Mesothelial cell of epicardium (in vitro differentiated cells): Measurements from ENCODE around the gene FANCC. TPM values are rescaled to one million over a fixed set of nuclear protein-coding genes. Genes with fewer than 3 reads are reported as not detected.

ENCODE experiments used
- DNase-seq, 2 experiments: peaks; one replicate each; pipeline ENCODE4 v3.0.0; 2021; ENCODE audit warnings: low spot score in 2 of 2; ENCODE audit not compliant: unreplicated experiment in 2 of 2
- H3K27ac Mint-ChIP-seq: 2 replicates; pipeline ENCODE4 v1.8.0; 2021; ENCODE audit warnings: mixed read lengths
- H3K27me3 Mint-ChIP-seq: 2 replicates; pipeline ENCODE4 v1.8.0; 2021; ENCODE audit warnings: low read depth, mixed read lengths
- H3K36me3 Mint-ChIP-seq: 2 replicates; pipeline ENCODE4 v1.8.0; 2021; ENCODE audit warnings: mixed read lengths
- H3K4me1 Mint-ChIP-seq: 2 replicates; pipeline ENCODE4 v1.8.0; 2021; ENCODE audit warnings: mixed read lengths
- H3K4me3 Mint-ChIP-seq: 2 replicates; pipeline ENCODE4 v1.8.0; 2021; ENCODE audit warnings: mild to moderate bottlenecking, moderate library complexity, mixed read lengths
- H3K9me3 Mint-ChIP-seq: 2 replicates; pipeline ENCODE4 v1.8.0; 2021; ENCODE audit warnings: mixed read lengths
- CTCF ChIP-seq: fragments of 200-600 bp; sonication (generic); IDR thresholded peaks from one replicate; pipeline ENCODE4 v1.5.0; 2021; ENCODE audit warnings: antibody characterized with exemption; ENCODE audit not compliant: unreplicated experiment
- total RNA-seq: library from RNA; stranded (reverse); gene quantifications from 3 replicates; pipeline ENCODE4 v1.2.1, GENCODE V29; 2021

FANCC gene
- total RNA-seq = 20.2 to 22.5 TPM (median 22.5 TPM) in 3 replicates

- no peak for TF ChIP-seq CTCF
- Mint-ChIP-seq H3K27ac (peak within 1 kb of the TSS; percentile 99), H3K4me3 (peak within 1 kb of the TSS; percentile 82), H3K9me3 (no peaks in the 10 kb centered on the region), H3K27me3 (no peaks in the 10 kb centered on the region), H3K4me1 (peaks cover 29% of the 10 kb centered on the region), H3K36me3 (no peaks in the 10 kb centered on the region)
- peak; percentile 94 to 95 for DNase-seq
These were observed at the start of gene FANCC for GRCh38 chr9:95317119-95317892. TSS of gene FANCC (minus strand) at chr9:95317709. CDS start at chr9:95249291, 68,418 bp downstream.

- no peak for DNase-seq
- Mint-ChIP-seq H3K36me3 (no peaks in the 10 kb centered on the region), H3K27me3 (peaks cover 5% of the 10 kb centered on the region), H3K9me3 (peaks cover 4% of the 10 kb centered on the region), H3K27ac (peak overlapping the region; percentile 21), H3K4me3 (no peak overlapping the region), H3K4me1 (peaks cover 42% of the 10 kb centered on the region)
- no peak for TF ChIP-seq CTCF
These were observed 49.3 kb upstream of the FANCC start for GRCh38 chr9:95366731-95367325.

- H3K36me3 Mint-ChIP-seq = no peaks in the 10 kb centered on the region
- TF ChIP-seq CTCF = no peak
- no peak for DNase-seq
- peaks cover 42% of the 10 kb centered on the region for H3K4me1 Mint-ChIP-seq
- H3K9me3 Mint-ChIP-seq = peaks cover 4% of the 10 kb centered on the region
- H3K27me3 Mint-ChIP-seq = peaks cover 9% of the 10 kb centered on the region
- no peak overlapping the region for H3K4me3 Mint-ChIP-seq
- no peak overlapping the region for H3K27ac Mint-ChIP-seq
These were observed 48.3 kb upstream of the FANCC start for GRCh38 chr9:95365766-95366165.

GRCh38 chr9:95363051-95363841 is 45.7 kb upstream of the FANCC start:
- H3K27me3 Mint-ChIP-seq = peaks cover 7% of the 10 kb centered on the region
- H3K4me3 Mint-ChIP-seq = no peak overlapping the region
- peak overlapping the region; percentile 68 for H3K27ac Mint-ChIP-seq
- peaks cover 28% of the 10 kb centered on the region for H3K4me1 Mint-ChIP-seq
- DNase-seq = no peak
- H3K36me3 Mint-ChIP-seq = no peaks in the 10 kb centered on the region
- H3K9me3 Mint-ChIP-seq = no peaks in the 10 kb centered on the region
- no peak for TF ChIP-seq CTCF

- H3K27me3 Mint-ChIP-seq = peaks cover 4% of the 10 kb centered on the region
- no peaks in the 10 kb centered on the region for H3K9me3 Mint-ChIP-seq
- no peak for DNase-seq
- TF ChIP-seq CTCF = no peak
- no peaks in the 10 kb centered on the region for H3K36me3 Mint-ChIP-seq
- no peak overlapping the region for H3K4me3 Mint-ChIP-seq
- peaks cover 22% of the 10 kb centered on the region for H3K4me1 Mint-ChIP-seq
- H3K27ac Mint-ChIP-seq = no peak overlapping the region
These were observed 43.4 kb upstream of the FANCC start for GRCh38 chr9:95360866-95361265.
